GM04504 (cell line): ENCODE results near the gene CPLX3.

ENCODE experiments used
- DNase-seq: peaks from one replicate; pipeline ENCODE4 v3.0.0-alpha.2; 2012; ENCODE audit warnings: low read depth

The CPLX3 gene

DNA sequence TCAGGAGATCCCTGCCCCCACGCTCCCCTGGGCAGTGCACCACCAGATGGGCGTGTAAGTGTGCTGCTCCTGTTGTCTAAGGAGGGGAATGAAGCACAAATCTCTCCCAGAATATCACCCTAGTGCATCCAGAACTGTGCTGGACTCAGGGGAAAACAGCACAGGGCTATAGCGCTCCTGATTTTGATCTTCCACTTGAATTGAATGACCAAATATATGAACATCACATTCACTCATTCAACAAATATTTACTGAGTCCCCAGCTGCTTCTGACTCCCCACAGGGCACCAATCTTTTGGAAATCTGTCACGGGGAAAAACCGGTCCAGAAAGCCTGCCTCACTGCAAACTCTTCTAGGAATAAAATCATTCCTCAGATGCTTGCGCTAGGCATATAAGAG, 2.4 kb downstream of the CPLX3 start:
- DNase-seq: no peak

DNA sequence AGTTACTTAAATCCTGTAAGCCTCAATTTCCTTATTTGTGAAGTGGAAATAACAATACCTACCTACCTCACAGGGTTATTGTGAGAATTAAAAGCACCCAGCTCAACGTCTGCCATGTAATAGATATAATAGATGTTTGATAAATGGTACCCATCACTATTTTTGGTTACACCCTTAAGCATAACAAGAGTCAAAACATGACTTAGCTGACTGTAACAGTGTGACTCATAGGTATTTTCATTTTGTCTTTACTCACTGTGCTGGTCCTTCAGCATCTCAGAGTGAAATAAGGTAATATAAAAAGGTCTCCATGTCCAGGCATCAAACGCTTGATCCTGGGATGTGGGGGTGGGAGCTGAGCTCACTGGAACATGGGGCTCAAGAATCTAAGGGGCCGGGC, 3.1 kb downstream of the CPLX3 start:
- no peak for DNase-seq

DNA sequence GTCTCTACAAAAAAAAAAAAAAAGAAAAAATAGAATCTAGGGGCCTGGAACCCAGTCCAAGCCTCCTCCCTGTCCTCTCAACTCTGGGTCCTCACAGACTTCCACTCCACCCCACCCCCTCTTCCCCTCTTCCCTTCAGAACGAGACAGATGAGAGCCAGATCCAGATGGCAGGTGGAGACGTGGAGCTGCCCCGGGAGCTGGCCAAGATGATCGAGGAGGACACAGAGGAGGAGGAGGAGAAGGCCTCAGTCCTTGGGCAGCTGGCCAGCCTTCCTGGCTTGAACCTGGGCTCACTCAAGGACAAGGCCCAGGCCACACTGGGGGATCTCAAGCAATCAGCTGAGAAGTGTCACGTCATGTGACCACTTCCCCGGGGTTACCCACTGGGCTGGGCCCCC, 3.6 kb downstream of the CPLX3 start:
- DNase-seq: no peak

DNA sequence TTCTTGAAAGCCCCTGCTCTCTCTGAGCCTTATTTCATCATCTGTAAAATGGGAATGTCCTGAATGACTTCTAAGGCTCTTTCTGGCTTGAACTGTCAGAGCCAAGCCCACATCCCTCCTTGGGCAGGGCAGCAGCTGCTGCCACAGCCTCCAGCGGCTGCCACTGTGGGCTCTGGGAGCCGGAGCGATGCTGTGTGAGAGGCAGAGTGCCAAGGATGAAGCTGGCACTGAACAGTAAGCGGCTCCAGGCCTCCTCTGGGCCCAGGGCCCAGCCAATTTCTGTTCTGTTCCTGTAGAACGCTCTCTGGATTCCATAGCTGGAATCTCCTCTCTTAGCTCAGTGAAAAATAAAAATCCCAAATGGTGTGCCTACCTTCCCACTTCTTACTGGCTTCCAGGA, 4.4 kb downstream of the CPLX3 start:
- no peak for DNase-seq

DNA sequence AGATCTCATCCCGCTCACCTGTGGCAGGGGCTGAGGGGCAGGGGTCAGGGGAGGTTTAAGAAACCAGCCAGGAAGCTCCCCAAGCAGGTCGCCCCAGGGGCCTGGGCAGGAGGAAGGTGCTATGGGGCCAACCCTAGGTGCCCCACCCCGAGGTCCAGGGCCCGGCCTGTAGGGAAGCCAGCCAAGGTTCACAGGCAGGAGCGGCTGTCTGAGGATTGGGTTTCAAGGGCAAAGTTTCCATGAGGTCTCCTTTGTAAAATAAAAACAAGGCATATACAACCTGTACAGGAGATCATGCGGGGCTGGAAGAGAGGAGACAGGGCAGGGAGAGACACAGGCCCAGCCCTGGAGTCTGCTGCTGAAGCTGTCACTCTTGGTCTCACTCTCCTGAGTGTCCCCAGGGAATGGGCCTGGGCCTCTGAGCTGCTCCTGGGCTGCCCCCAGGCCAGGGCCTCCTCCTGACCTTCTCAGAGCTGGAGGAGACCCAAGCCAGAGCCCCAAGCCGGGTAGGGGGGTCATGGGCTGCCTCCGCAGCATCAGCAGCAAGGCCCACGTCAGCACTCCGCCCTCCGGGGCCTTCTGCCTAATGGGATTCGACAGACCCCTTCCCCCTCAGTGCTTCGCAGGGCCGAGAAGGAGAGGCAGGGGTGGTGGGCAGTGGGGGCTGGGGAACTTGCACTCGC, 5.5 kb downstream of the CPLX3 start:
- DNase-seq: no peak

DNA sequence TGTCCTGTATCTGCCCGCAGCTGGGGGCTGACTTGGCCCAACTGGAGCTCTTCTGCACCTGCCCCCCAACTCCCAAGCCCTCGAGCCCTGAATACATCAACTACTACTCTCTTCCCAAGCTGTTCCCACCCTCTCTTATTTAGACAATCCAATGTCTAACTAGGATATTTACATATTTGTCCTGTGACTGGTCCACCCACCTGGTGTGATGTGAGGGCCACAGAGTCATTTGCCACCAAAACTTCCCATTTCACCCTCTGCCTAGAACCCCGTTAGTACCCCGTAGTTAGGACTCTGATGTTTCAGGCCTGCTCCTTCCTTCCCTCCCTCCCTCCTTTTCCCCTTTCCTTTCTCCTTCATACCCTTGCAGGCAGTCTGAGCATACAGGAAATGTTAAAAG, 6.4 kb downstream of the CPLX3 start:
- DNase-seq: no peak

DNA sequence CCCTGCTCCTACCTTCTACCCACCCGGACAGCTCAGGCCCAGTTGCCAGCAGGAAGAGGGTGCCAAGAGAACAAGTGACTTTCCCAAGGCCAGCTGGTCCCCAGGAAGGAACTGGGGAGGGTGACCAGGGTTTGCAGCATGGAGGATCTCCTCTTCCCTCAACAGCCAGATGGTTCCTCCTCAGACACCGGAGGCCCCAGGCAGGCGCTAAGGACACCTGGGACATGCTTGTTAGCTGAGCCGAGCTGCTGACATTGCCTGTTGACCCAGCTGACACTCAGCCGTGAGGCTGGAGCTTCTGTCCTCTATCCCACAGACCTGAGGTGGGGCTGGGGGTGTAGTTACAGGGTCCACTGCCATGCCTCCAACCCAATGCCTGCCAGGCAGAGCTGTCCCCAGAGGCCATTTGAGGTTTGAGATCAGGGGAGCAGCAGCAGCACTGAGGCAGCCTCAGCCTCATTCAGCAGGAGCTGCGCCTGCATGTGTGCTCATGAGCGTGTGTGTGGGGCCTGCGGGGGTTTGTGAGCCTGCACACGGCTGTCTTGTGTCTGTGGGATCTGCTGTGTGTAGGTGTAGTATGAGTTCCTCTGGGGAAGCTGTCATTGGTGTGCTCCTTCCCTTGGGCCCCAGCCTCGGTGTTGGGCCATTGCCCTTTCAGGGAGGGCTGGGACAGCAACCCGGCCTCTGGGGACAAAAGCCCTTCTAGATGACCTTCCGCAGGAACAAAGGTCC, 7.1 kb downstream of the CPLX3 start:
- no peak for DNase-seq

DNA sequence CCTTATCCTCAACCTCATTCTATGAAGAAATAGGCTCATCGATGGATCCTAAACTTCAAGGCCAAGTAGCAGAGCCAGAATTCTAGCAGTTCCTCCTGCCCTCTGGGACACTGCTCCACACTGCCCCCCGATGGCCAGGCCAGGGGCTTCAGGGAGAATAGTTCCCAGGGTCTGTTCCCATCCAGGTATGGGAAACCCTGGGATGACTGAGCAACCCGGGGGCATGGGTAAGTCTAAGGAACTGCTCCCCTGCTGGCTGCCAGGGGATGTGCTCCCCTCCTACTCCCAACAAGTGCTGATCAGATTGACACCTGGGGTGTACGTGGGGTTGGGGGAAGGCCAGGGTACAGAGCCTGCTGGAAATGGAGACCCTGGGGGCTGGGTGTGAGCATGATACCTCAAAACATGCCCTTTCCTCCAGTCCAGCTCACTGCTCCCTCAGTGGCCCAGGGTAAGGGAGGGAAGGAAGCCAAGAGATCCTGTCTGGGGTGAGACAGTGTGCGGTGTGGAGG, 8.9 kb downstream of the CPLX3 start:
- no peak for DNase-seq

DNA sequence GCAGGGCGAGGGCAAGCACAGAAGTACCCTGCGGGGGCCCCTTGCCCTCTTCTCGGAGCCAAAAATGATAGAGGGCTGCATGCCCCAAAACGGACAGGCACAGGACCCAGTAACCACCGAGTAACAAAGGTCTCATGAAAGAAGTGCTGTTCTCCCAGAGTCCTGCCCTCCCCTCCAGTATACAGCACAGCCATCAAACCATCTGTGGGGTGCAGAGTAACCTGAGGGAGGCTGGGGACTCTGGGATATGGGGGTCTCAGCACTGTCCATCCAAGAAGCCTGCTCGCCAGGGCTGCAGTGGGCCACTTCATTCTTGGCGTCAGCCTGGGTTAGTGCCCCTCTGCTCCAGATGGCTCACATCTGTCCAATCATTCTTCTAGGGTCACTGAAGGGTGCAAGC, 10.4 kb downstream of the CPLX3 start:
- DNase-seq: no peak

DNA sequence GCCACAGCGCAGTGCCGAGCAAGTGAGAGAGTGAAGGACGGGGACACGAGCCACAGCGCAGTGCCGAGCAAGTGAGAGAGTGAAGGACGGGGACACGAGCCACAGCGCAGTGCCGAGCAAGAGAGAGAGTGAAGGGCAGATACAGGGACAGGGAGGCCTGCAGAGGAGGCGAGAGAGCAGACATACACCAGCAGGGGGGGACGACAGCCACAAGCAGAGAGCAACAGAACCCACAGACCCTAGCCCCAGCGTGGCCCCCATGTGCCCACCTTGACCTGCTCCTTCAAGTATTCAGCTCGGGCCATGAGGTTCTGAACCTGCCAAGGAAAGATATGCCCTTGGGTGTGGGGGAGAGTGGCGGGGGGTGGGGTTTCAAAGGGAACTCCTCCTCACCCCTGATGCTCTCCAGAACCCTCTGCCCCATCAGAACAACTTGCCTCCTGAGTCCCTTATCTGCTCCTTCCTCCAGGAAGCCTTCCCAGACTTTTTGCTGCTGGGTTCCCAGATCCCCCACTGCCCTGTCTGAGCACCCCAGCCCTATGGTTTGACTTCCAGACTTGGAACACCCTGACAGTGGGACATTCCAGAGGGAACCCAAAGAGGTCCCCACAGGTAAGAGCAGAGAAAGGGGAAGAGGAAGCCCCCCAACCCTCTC, 11.2 kb downstream of the CPLX3 start:
- no peak for DNase-seq

DNA sequence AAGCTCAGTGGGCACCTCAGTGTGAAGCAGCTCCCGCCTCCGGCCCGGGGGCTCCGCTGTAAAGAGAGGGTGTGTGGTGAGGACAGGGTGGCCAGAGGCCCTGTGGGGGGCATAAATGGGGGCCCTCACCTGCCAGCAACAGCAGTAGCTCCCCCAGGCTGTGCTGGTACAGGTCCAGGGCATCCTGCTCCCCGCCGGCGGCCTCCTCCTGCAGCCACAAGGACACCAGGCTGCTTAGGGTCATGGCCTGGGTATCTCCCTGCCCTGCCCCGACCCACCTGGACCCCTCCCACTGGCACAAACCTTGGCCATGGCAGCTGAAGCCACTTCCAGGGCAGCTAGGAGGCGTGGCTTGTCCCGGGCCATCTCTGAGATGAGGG, 11.7 kb downstream of the CPLX3 start:
- DNase-seq: no peak

DNA sequence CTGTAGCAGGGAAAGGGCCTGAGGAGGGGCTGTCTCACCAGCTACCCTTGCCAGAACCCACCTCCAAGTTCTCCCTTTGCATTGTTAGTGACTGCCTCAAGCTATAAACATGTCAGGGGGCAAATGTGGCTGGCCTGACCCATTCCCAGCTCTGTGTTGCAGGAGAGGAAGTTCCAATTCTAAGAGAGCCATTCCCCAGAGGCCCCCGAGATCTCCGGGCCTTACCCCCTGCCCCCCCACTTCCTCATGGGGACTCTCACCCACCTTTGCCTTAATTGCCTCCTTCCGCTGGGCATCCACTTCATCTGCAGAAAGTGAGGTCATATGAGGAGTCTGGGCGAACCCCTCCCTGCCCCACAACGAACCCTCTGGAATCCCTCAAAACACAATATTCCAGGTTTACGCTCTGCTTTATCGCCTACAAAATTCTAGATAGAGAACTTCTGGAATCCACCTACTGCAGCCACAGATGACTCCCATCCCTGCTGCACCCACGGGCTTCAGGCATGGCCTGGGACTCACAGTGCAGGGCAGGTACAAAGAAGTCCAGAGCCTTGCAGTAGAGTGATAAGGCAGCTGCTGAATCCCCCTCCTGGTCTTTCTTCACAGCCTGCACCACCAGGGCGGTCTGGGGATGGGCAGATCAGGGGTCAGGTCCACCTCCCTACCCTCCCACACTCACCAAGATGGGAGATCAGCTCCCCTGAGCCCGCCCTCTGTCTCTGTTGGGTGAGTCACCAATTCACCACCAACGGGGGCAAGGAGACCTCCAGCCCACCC, 12.5 kb downstream of the CPLX3 start:
- no peak for DNase-seq

DNA sequence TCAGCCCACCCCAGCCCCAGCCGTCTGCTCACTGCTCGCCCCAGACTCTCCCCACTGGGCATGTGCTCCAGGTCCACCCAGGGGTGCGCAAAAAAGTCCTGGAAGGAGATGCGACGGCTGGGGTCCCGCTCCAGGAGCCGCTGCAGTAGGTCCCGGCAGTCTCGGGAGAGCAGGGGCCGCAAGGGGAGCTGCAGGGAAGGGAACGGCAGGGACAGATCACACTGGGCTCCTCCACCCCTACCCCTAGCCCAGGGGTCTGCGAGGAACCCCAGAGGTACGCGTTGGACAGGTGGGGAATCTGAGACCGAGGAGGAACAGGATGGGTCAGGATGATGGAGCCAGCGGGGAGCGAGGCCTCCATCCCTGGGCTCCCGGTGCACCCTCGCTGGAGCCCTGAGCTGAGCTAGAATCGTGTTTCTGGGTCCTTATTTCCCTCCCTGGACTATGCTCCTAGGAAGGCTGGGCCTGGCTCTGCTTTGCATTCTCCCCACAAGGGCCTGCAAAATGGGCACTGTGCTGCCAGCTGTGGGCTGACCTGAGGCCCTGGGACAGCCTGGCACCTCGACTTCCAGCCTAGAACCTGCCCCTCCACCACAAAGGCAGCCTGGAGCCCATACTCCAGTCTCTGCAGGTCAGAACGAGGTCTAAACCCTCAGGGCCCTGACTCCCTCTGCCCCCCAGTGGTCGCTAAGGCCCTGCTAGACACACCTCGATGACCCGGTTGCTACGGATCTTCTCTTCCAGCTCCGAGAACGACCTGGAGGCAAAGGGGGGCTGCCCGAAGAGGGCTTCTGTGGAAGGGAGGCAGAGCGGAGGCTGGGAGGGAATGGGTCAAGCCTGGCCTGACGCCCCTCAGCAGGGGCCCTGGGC, 13.3 kb downstream of the CPLX3 start:
- no peak for DNase-seq

DNA sequence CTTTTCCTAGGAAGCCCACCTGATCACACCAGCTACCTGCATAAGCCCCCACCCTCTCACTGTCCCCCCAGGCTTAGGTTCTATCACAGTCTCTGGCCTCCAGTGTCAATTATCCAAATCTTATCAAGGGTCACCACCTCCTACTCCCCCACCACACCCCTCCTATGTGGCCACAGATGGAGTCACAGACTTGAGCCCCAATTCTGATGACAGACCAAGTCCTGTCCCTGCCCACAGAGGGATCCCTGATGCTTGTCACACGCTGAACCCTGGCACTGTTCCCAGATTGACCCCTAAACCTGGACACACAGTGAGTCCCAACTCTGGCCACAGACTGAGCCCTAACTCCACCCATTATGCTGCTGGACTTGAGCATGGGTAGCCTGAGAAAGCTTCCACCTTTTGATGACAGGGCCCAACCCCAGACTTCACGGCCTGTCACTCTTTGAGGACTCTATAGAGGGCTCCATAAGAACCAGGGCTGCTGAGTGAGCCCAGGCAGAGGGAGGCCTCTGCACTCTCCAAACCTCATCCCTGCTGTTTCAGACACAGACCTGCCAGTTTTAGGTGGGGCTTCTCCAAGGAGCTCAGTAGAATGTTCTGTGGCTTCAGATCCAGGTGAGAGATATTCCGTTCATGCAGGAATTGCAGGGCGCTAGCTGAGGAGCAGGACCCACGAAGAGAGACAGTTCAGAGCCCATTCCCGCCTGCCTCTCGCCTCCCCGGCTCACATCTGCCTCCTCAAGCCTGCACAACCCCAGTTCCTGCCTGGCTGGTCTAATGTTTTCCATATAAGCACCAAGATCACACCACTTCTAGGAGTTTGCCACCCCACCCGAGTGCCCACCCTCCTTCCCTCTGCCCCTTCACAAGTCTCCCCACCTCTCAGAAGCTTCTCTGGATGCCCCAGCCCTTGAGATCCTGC, 14.7 kb downstream of the CPLX3 start:
- DNase-seq: no peak

DNA sequence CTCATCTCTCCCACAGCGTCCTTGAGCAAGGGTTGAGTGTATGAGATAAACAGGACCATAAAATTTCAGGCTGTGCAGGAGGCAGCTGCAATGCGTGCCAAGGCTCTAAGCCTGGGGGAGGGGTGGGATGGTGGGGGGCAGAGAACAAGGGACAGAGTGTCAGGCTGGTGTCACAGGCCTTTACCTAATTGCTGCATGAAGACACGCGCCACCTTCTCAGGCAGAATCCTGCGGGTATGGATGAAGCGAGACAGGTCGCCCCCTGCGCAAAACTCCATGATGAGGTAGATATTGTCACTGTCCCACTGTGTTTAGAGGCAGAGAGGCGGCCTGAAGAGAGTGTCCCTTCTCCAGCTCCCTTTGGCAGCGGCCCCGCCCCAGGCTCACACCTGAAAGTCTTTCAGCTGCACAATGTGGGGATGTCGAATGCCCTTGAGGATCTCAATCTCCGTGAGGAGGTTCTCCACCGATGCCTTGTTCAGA, 15.5 kb downstream of the CPLX3 start:
- no peak for DNase-seq

DNA sequence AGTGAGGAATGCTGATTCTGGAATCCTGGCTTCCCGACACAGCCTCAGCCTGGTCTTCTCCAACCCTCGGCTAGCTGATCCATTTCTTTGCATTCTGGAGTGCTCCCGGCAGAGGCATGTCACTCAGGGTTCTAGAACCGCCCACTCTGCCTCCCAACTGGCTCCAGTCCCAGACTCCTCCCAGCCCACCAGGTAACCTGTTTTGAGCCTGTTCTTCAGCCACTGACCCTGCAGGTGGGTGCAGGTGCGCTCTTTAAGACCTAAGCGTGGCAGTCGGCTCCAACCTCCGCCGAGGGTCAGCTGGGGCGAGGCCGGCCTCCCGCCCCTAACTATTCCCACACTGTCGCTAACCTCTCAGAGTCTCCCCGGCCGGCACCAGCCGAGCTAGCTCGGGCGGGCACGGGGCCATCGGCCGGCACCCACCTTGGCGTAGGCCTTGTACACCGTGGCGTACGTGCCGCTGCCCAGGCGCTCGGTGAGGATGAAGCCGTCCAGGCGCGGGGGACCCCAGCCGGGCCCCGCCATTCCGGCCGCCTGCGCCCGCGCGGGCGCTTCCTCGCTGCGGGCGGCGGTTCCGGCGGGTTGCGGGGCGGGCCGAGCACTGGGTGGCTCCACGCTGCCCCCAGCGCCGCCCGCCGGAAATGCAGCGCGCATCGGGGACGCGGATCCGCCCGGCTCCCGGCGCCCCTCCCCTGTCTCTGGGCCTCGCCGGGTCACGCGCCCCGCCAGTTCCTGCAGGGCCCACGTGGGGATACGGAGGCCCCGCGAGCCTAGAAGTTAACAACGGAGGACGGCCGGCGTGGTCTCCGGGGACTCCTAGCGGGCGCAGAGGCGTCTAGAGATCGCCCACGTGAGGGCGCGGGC, 16.4 kb downstream of the CPLX3 start, which contains the start of gene ULK3:
ULK3 (minus strand) TSS at position 576 of the 864 bp plus-strand sequence; CDS start at position 525, 51 bp downstream.
- DNase-seq: peak; percentile 66

DNA sequence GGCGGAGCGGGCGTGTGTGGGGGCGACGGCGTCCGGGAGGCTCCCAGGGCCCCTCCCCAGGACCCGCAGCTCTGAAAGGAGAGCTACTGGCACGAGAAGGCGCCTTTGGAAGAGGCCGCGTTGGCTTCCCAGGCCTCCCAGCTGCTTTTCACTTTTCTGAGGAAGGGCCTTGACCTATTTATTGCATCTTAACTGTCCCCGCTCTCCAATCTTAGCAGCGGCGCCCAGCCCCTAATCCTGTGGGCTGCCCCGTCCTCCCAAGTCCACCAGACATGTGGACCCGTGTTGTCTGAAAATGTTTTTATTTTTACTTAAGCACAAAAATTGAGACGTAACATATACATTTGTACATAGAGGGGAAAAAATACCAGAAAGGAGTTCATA, 17.0 kb downstream of the CPLX3 start:
- no peak for DNase-seq

DNA sequence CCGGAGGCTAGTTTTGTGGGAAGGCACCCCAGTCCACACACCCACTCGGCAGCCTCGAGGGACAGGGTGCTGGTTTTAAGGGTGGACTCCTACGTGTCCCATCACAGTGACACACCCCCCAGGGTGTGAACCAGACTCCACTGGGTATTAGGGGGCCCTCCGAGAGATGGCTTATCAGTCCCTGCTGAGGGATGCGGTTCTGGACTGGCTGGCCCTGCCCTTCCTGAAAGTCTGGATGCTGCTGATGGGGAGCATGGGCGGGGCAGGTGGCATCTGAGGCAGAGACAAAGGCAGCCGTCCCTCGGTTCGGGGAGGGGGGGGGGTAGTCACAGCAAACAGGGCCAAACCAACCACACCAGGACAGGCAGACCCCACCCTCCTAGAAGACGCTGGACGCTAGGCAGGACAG, 17.5 kb downstream of the CPLX3 start:
- no peak for DNase-seq
